ENCODE measurements around the gene RAB41. TPM values are rescaled to one million over a fixed set of nuclear protein-coding genes. Genes with fewer than 3 reads are reported as not detected.

Gene RAB41
- total and polyA plus RNA-seq, 2 of the 13 experiments (the other 11 are each of a cell fraction or from before 2014, with no cell fraction given), result not detected

DNA sequence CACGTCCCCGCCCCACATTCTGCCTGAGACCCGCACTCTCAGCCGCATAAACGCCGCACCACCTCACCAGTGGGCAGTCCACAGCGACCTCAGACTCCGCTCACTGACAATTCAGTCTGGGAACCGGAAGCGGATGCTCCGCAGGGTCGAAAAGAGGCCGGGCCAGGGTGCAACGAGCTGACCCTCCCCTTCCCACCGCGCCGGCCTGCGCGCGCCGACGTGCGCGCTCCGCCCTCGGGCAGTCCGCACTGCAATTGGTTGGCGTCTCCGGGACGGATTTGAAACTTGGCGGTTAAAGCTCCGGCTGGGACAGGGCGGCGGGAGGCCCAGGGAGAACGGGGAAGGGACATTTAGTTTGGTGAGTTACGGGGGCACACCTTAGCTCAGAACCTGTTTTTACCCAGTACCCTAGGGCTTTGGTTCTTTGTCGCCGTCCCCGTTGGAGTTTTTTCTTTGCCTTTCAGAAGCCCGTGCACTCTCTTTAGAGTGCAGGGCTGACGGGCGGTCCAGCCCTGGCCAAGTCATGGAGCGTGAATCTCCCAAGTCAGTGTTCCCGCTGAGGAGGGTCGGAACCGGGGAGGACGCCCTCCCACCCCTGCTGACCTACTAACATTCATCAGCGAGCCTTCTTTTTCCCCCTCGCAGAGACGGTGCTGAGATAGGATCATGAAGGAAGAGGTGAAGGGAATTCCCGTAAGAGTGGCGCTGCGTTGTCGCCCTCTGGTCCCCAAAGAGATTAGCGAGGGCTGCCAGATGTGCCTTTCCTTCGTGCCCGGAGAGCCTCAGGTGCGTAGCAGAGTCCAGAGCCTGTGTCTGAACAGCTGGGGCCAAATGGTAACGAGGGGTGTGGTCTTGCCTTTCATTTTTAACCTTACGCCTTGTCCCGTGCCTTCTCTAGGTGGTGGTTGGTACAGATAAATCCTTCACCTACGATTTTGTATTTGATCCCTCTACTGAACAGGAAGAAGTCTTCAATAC is 8.1 kb downstream of the RAB41 start, which contains the start of the genes KIF4A and PDZD11 (continued):
- TF ChIP-seq, protein P1, sequence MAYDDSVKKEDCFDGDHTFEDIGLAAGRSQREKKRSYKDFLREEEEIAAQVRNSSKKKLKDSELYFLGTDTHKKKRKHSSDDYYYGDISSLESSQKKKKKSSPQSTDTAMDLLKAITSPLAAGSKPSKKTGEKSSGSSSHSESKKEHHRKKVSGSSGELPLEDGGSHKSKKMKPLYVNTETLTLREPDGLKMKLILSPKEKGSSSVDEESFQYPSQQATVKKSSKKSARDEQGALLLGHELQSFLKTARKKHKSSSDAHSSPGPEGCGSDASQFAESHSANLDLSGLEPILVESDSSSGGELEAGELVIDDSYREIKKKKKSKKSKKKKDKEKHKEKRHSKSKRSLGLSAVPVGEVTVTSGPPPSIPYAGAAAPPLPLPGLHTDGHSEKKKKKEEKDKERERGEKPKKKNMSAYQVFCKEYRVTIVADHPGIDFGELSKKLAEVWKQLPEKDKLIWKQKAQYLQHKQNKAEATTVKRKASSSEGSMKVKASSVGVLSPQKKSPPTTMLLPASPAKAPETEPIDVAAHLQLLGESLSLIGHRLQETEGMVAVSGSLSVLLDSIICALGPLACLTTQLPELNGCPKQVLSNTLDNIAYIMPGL (CRISPR knock-in tag; IDR thresholded peaks at IDR 0.05; ENCODE audit: borderline replicate concordance in 1 of 2, low read depth in 1 of 2), result 0 out of 4 replicates have a peak, but pooled peaks of 1 of the 2 experiments have one; percentile 12
- TF ChIP-seq ZNF614 (CRISPR knock-in tag; IDR thresholded peaks at IDR 0.05; ENCODE audit: borderline replicate concordance) (no peak), ZNF232 (CRISPR knock-in tag; IDR thresholded peaks at IDR 0.05; ENCODE audit: borderline replicate concordance) (no peak), KMT2A (CRISPR knock-in tag; IDR thresholded peaks at IDR 0.05) (0 out of 2 replicates have a peak, but pooled peaks have one; percentile 46), ARNT2 (CRISPR knock-in tag; IDR thresholded peaks at IDR 0.05; ENCODE audit: low read depth) (peak; percentile 61; the same call in 1 of the 2 replicates), ZNF713 (CRISPR knock-in tag; IDR thresholded peaks at IDR 0.05) (no peak), PHF20 (CRISPR knock-in tag; IDR thresholded peaks at IDR 0.05) (peak; percentile 79), ZMAT3 (CRISPR knock-in tag; conservative IDR thresholded peaks at IDR 0.05) (no peak), MIER2 (CRISPR knock-in tag; IDR thresholded peaks at IDR 0.05) (no peak), SAFB2 (CRISPR knock-in tag; IDR thresholded peaks at IDR 0.05; ENCODE audit: borderline replicate concordance, low read depth) (no peak), SNRNP70 (IDR thresholded peaks at IDR 0.05; ENCODE audit: low read depth, low read length) (no peak), SIX1 (CRISPR knock-in tag; IDR thresholded peaks at IDR 0.05; ENCODE audit: borderline replicate concordance) (no peak), ZNF678 (CRISPR knock-in tag; IDR thresholded peaks at IDR 0.05) (no peak)
- TF ChIP-seq, protein P2, sequence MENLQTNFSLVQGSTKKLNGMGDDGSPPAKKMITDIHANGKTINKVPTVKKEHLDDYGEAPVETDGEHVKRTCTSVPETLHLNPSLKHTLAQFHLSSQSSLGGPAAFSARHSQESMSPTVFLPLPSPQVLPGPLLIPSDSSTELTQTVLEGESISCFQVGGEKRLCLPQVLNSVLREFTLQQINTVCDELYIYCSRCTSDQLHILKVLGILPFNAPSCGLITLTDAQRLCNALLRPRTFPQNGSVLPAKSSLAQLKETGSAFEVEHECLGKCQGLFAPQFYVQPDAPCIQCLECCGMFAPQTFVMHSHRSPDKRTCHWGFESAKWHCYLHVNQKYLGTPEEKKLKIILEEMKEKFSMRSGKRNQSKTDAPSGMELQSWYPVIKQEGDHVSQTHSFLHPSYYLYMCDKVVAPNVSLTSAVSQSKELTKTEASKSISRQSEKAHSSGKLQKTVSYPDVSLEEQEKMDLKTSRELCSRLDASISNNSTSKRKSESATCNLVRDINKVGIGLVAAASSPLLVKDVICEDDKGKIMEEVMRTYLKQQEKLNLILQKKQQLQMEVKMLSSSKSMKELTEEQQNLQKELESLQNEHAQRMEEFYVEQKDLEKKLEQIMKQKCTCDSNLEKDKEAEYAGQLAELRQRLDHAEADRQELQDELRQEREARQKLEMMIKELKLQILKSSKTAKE (CRISPR knock-in tag; IDR thresholded peaks at IDR 0.05; ENCODE audit: borderline replicate concordance), result 0 out of 2 replicates have a peak, but pooled peaks have one; percentile 19
- TF ChIP-seq, protein P3, sequence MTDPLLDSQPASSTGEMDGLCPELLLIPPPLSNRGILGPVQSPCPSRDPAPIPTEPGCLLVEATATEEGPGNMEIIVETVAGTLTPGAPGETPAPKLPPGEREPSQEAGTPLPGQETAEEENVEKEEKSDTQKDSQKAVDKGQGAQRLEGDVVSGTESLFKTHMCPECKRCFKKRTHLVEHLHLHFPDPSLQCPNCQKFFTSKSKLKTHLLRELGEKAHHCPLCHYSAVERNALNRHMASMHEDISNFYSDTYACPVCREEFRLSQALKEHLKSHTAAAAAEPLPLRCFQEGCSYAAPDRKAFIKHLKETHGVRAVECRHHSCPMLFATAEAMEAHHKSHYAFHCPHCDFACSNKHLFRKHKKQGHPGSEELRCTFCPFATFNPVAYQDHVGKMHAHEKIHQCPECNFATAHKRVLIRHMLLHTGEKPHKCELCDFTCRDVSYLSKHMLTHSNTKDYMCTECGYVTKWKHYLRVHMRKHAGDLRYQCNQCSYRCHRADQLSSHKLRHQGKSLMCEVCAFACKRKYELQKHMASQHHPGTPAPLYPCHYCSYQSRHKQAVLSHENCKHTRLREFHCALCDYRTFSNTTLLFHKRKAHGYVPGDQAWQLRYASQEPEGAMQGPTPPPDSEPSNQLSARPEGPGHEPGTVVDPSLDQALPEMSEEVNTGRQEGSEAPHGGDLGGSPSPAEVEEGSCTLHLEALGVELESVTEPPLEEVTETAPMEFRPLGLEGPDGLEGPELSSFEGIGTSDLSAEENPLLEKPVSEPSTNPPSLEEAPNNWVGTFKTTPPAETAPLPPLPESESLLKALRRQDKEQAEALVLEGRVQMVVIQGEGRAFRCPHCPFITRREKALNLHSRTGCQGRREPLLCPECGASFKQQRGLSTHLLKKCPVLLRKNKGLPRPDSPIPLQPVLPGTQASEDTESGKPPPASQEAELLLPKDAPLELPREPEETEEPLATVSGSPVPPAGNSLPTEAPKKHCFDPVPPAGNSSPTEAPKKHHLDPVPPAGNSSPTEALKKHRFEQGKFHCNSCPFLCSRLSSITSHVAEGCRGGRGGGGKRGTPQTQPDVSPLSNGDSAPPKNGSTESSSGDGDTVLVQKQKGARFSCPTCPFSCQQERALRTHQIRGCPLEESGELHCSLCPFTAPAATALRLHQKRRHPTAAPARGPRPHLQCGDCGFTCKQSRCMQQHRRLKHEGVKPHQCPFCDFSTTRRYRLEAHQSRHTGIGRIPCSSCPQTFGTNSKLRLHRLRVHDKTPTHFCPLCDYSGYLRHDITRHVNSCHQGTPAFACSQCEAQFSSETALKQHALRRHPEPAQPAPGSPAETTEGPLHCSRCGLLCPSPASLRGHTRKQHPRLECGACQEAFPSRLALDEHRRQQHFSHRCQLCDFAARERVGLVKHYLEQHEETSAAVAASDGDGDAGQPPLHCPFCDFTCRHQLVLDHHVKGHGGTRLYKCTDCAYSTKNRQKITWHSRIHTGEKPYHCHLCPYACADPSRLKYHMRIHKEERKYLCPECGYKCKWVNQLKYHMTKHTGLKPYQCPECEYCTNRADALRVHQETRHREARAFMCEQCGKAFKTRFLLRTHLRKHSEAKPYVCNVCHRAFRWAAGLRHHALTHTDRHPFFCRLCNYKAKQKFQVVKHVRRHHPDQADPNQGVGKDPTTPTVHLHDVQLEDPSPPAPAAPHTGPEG (CRISPR knock-in tag; IDR thresholded peaks at IDR 0.05), result no peak
- TF ChIP-seq, protein P4, sequence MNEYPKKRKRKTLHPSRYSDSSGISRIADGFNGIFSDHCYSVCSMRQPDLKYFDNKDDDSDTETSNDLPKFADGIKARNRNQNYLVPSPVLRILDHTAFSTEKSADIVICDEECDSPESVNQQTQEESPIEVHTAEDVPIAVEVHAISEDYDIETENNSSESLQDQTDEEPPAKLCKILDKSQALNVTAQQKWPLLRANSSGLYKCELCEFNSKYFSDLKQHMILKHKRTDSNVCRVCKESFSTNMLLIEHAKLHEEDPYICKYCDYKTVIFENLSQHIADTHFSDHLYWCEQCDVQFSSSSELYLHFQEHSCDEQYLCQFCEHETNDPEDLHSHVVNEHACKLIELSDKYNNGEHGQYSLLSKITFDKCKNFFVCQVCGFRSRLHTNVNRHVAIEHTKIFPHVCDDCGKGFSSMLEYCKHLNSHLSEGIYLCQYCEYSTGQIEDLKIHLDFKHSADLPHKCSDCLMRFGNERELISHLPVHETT (CRISPR knock-in tag; conservative IDR thresholded peaks at IDR 0.05), result no peak
